ENCODE results near the gene MAN1C1. TPM values are rescaled to one million over a fixed set of nuclear protein-coding genes. Genes with fewer than 3 reads are reported as not detected.

The MAN1C1 gene
- total RNA-seq, 1 experiment from 2014 or later = 0.11 TPM

GRCh38 chr1:25685211-25685750, 68.7 kb downstream of the MAN1C1 start:
- H3K79me2 ChIP-seq (ENCODE audit: low read length) = no peaks in the 10 kb centered on the region
- intact Hi-C loops (cut with micrococcal nuclease) = no loop called here
- H3K27ac ChIP-seq (ENCODE audit: low read length) = no peak overlapping the region
- TF ChIP-seq EZH2phosphoT487 (IDR thresholded peaks at IDR 0.05; ENCODE audit: borderline replicate concordance, low read length) = no peak
- no peak for TF ChIP-seq EZH2 (IDR thresholded peaks at IDR 0.05; ENCODE audit: low read length, unreplicated experiment)
- TF ChIP-seq CTCF (conservative IDR thresholded peaks at IDR 0.05; ENCODE audit: low read depth, low read length) = no peak
- no peaks in the 10 kb centered on the region for H3K9me2 ChIP-seq (replicated peaks; ENCODE audit: low read length)
- no peaks in the 10 kb centered on the region for H4K20me1 ChIP-seq (ENCODE audit: low read length)
- ATAC-seq (no peak), DNase-seq (no peak)
- H3K4me1 ChIP-seq (ENCODE audit: insufficient read depth, low read length) = no peaks in the 10 kb centered on the region
- no peaks in the 10 kb centered on the region for H3K27me3 ChIP-seq (ENCODE audit: low read length)
- no peak overlapping the region for H3K4me3 ChIP-seq (ENCODE audit: low read length)
- ChIA-PET CTCF (no interaction called here), POLR2A (ENCODE audit: unreplicated experiment) (interaction anchor here (0.6 kb wide), 1 partner anchor 33 kb away, joined by 3 read pairs; no protein-coding TSS in a partner anchor)
- no peak overlapping the region for H2AFZ ChIP-seq (ENCODE audit: low read length)
- no peak overlapping the region for H3K4me2 ChIP-seq (ENCODE audit: low read length)
- no peaks in the 10 kb centered on the region for H3K9me3 ChIP-seq (ENCODE audit: low read length)
- H3K9ac ChIP-seq (ENCODE audit: low read length) = no peak overlapping the region
- no peaks in the 10 kb centered on the region for H3F3A ChIP-seq (ENCODE audit: low read length, unreplicated experiment)
- no TSS peak for BruUV-seq (replicated peaks)
- no peaks in the 10 kb centered on the region for H3K36me3 ChIP-seq (ENCODE audit: low read depth, low read length)

- CTCF ChIA-PET = no interaction called here
- POLR2A ChIA-PET (ENCODE audit: unreplicated experiment) = interaction anchor here (0.6 kb wide), 1 partner anchor 34 kb away, joined by 3 read pairs; no protein-coding TSS in a partner anchor
- intact Hi-C loops (cut with micrococcal nuclease) = no loop called here
Measured at GRCh38 chr1:25685938-25686665, 69.5 kb downstream of the MAN1C1 start.

More at GRCh38 chr1:25685938-25686665, 69.5 kb downstream of the MAN1C1 start:
- Histone ChIP-seq H3K79me2 (ENCODE audit: low read length) (no peaks in the 10 kb centered on the region), H3F3A (ENCODE audit: low read length, unreplicated experiment) (no peaks in the 10 kb centered on the region), H3K27me3 (ENCODE audit: low read length) (no peaks in the 10 kb centered on the region), H3K4me1 (ENCODE audit: insufficient read depth, low read length) (no peaks in the 10 kb centered on the region), H3K4me3 (ENCODE audit: low read length) (no peak overlapping the region), H3K4me2 (ENCODE audit: low read length) (no peak overlapping the region), H2AFZ (ENCODE audit: low read length) (no peak overlapping the region), H4K20me1 (ENCODE audit: low read length) (no peaks in the 10 kb centered on the region), H3K9me3 (ENCODE audit: low read length) (no peaks in the 10 kb centered on the region), H3K27ac (ENCODE audit: low read length) (no peak overlapping the region), H3K36me3 (ENCODE audit: low read depth, low read length) (no peaks in the 10 kb centered on the region), H3K9ac (ENCODE audit: low read length) (no peak overlapping the region), H3K9me2 (replicated peaks; ENCODE audit: low read length) (no peaks in the 10 kb centered on the region)
- TF ChIP-seq EZH2phosphoT487 (IDR thresholded peaks at IDR 0.05; ENCODE audit: borderline replicate concordance, low read length) = no peak
- no peak for TF ChIP-seq CTCF (conservative IDR thresholded peaks at IDR 0.05; ENCODE audit: low read depth, low read length)
- no peak for TF ChIP-seq EZH2 (IDR thresholded peaks at IDR 0.05; ENCODE audit: low read length, unreplicated experiment)
- no TSS peak for BruUV-seq (replicated peaks)
- ATAC-seq (no peak), DNase-seq (no peak)
